BJ (cell line): Measurements from ENCODE around the gene MSH3. TPM values are rescaled to one million over a fixed set of nuclear protein-coding genes. Genes with fewer than 3 reads are reported as not detected.

Experiments used
- CTCF ChIA-PET: fragments of 350-600 bp; formaldehyde crosslinking; extraction: SDS; loops from one replicate; lab custom pipeline; 2021; ENCODE audit warnings: antibody characterized with exemption, inconsistent platforms; lab: Yijun Ruan, JAX
- POLR2A ChIA-PET: fragments of 300-600 bp; sonication (Branson Sonifier 250); formaldehyde crosslinking; extraction: SDS; loops from one replicate; lab custom pipeline; 2021; ENCODE audit warnings: antibody characterized with exemption; lab: Charles Lee
- DNase-seq: peaks from one replicate; pipeline ENCODE4 v3.0.0-alpha.2; 2011; ENCODE audit warnings: low read depth
- H3K27me3 ChIP-seq: 2 replicates; pipeline ENCODE4 v1.6.0; 2011; ENCODE audit warnings: low read length; ENCODE audit not compliant: control insufficient read depth, insufficient read depth
- H3K36me3 ChIP-seq: 2 replicates; pipeline ENCODE4 v1.5.1; 2011; ENCODE audit warnings: low read length; ENCODE audit not compliant: control insufficient read depth, insufficient read depth
- H3K4me3 ChIP-seq: 2 replicates; pipeline ENCODE4 v1.5.1; 2011; ENCODE audit warnings: low read depth, mild to moderate bottlenecking, control low read depth, low read length
- CTCF ChIP-seq: IDR thresholded peaks from 2 replicates; pipeline ENCODE4 v1.5.1; 2011; ENCODE audit warnings: low read depth, mild to moderate bottlenecking, control low read depth, inconsistent platforms, low read length, moderate library complexity; ENCODE audit not compliant: insufficient read depth
- polyA plus RNA-seq: library from polyadenylated mRNA; depleted of rRNA; stranded (reverse); fragments of >200 nt; gene quantifications from 2 replicates; pipeline ENCODE4 v1.2.3, GENCODE V29; 2011

Gene MSH3
- polyA plus RNA-seq, 1 experiment: 4.0 TPM

DNA sequence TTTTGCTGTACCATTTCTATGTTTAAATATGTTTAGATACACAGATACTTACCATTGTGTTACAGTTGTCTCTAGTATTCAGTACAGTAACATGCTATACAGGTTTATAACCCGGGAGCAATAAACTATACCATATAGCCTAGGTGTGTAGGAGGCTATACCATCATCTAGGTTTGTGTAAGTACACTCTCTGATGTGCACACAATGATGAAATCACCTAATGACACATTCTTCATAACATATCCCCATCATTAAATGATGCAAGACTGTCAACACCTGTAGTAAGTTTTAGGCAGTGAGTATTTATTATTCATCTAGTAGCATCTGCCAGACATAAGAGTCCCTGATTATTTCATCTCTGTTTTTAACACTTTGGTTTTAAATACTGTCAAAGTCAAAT is 7.7 kb downstream of the MSH3 start:
- no peak overlapping the region for H3K4me3 ChIP-seq
- H3K27me3 ChIP-seq: no peaks in the 10 kb centered on the region
- H3K36me3 ChIP-seq: peaks cover 2% of the 10 kb centered on the region; the same call in 1 of the 2 replicates
- TF ChIP-seq CTCF: no peak
- ChIA-PET CTCF (interaction anchor here (1.4 kb wide), 1 partner anchor 10 kb away, joined by 4 read pairs; no protein-coding TSS in a partner anchor), POLR2A (no interaction called here)
- DNase-seq: no peak

DNA sequence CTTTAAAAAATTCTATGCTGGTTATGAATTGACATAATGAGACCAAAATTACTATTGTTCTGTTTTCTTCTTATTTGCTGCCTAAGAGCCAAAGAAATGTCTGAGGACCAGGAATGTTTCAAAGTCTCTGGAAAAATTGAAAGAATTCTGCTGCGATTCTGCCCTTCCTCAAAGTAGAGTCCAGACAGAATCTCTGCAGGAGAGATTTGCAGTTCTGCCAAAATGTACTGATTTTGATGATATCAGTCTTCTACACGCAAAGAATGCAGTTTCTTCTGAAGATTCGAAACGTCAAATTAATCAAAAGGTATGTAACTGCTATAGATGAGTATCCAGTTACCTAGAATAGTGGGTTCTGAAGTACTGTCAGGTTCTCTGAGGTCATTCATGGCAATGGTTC is 10.6 kb downstream of the MSH3 start:
- TF ChIP-seq CTCF: no peak
- DNase-seq: no peak
- Histone ChIP-seq H3K4me3 (no peak overlapping the region), H3K27me3 (no peaks in the 10 kb centered on the region), H3K36me3 (peaks cover 7% of the 10 kb centered on the region)
- ChIA-PET POLR2A (interaction anchor here (0.6 kb wide), 1 partner anchor 409 kb away, joined by 5 read pairs; no protein-coding TSS in a partner anchor), CTCF (interaction anchor here (1.4 kb wide), 1 partner anchor 22 kb away, joined by 5 read pairs; no protein-coding TSS in a partner anchor)

- POLR2A ChIA-PET: no interaction called here
- peaks cover 9% of the 10 kb centered on the region for H3K36me3 ChIP-seq
- CTCF ChIA-PET: interaction anchor here (1.9 to 2.0 kb wide), 2 partner anchors 11 to 186 kb away, joined by 5 to 6 read pairs; no protein-coding TSS in a partner anchor
- DNase-seq: no peak
- H3K27me3 ChIP-seq: no peaks in the 10 kb centered on the region
- TF ChIP-seq CTCF: no peak
- H3K4me3 ChIP-seq: no peak overlapping the region
Observed at GRCh38 chr5:80667384-80667783, 12.9 kb downstream of the MSH3 start.

GRCh38 chr5:80668016-80668969 is 13.8 kb downstream of the MSH3 start:
- TF ChIP-seq CTCF: no peak
- H3K4me3 ChIP-seq: no peak overlapping the region
- ChIA-PET POLR2A (no interaction called here), CTCF (interaction anchor here (0.7 to 2.0 kb wide), 6 partner anchors 7 to 323 kb away, joined by 3 to 5 read pairs (median 3); partner anchors contain the start of gene FAM151B)
- no peaks in the 10 kb centered on the region for H3K27me3 ChIP-seq
- no peak for DNase-seq
- H3K36me3 ChIP-seq: peaks cover 9% of the 10 kb centered on the region

GRCh38 chr5:80672140-80672736 is 17.8 kb downstream of the MSH3 start:
- Histone ChIP-seq H3K36me3 (peaks cover 10% of the 10 kb centered on the region), H3K27me3 (no peaks in the 10 kb centered on the region), H3K4me3 (no peak overlapping the region)
- POLR2A ChIA-PET: interaction anchor here (0.6 kb wide), 1 partner anchor 581 kb away, joined by 6 read pairs; no protein-coding TSS in a partner anchor
- no peak for DNase-seq
- CTCF ChIA-PET: interaction anchor here (0.6 to 4.7 kb wide), 7 partner anchors 10 to 753 kb away, joined by 3 to 24 read pairs (median 4); no protein-coding TSS in a partner anchor
- TF ChIP-seq CTCF: peak; percentile 84
